HG03045 (cell line): ENCODE data around the gene MCOLN2.
"Not testable (repeated sequence)": the region's sequence is repeated elsewhere in the genome, so short reads cannot be mapped to it uniquely, and the experiment has no call there.

ENCODE experiments used
- ATAC-seq: cut with Tn5 transposase; IDR thresholded peaks from one replicate; pipeline ENCODE4 v1.9.1; 2021; ENCODE audit warnings: mild to moderate bottlenecking, moderate library complexity; ENCODE audit not compliant: unreplicated experiment

MCOLN2 gene

GRCh38 chr1:84986561-84986960 is 10.4 kb downstream of the MCOLN2 start:
- ATAC-seq: not testable (repeated sequence)

GRCh38 chr1:84985365-84985764 is 11.5 kb downstream of the MCOLN2 start:
- peak; percentile 38 for ATAC-seq

- no peak for ATAC-seq
Measured at GRCh38 chr1:84982395-84982794, 14.5 kb downstream of the MCOLN2 start.

DNA sequence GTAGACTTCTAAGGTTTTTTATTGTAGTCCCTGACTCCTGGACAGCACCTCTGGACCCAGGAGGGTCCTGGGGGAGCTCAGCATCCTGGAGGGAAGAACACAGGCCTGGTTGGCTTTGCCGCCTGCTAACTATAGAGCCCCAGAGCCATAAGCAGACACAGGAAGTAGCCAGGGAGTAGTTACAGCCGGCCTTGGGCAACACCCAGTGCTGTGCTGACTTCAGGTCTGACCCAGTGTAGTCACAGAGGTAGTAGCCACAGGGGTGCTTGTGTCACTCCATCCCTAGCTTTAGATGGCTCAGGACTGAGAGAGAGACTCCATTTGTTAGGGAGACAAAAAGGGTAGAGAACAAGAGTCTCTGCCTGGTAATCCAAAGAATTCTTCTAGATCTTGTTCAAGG is 21.9 kb downstream of the MCOLN2 start:
- ATAC-seq: no peak

DNA sequence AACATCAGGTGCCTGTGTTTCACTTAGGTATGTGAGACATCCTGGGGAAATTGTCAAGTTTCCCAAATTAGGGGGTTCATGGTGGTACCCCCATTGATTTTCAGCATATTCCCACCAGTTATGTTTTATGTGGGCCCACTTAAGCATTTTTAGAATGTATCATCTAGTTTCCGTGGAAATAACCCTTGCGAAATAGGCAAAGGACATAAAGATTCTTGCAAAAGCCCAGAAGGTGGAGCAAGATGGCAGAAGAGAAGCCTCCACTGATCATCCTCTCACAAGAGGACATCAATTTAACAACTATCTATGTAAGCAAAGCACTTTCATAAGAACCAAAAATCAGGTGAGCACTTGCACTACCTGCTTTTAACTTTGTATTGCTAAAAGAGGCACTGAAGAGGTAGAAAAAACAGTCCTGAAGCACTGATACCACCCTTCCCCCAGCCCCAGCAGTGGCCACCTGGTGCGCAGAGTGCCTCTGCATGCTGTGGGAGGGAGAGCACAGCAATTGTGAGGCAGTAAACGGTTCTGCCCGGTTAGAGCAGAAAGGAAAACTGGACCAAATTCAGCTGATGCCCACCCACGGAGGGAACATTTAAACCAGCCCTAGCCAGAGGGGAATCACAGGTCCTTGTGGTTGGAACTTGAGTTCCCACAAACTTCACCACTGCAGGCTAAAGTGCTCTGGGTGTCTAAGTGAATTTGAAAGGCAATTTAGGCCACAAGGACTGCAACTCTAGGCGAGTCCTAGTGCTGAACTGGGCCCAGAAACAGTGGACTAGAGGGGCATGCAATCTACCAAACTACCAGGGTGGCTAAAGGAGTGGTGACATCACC is 23.2 kb downstream of the MCOLN2 start:
- peak; percentile 60 for ATAC-seq

DNA sequence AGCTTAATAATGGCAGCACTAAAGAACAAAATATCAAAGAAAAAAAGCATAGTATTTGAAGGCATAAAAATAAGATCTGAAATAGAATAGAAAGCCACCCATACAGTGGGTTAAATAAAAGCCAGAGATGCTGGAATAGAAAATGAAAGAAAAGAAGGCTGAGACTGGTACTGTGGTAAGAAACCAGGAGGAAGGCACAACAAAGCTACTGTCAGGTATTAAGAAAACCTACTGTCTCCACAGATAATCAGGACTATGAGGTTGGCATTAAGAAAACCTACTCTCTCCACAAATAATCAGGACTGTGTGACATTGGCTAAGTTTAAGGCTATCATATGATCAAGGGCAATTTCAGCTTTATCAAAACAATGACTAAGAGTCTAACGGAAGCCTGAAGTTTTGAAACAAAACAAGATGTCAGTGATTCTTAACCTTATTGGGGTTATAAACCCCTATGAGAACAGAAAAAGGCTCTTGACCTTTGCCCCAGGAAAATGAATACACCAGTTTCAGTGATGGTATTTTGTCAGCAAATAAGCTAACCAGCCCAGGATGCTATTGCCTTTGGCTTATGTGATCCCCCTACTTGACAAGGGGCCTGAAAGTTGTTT is 24.4 kb downstream of the MCOLN2 start:
- ATAC-seq: peak; percentile 40

DNA sequence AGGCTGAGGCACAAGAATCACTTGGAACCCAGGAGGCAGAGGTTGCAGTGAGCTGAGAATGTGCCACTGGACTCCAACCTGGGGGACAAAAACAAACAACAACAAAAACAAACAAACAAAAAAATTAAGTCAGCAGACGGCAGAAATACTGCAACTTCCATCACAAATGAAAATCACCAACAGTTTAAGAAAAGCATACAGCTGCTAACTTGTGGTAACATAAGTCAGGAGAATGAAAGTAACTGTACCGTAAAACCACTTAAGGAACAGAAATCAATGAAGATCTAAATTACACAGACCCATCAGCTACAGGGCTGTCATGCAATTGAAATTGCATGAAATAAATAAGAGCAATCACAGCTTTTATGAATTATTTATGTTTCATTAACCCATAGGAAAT is 25.0 kb downstream of the MCOLN2 start:
- peak; percentile 18 for ATAC-seq

DNA sequence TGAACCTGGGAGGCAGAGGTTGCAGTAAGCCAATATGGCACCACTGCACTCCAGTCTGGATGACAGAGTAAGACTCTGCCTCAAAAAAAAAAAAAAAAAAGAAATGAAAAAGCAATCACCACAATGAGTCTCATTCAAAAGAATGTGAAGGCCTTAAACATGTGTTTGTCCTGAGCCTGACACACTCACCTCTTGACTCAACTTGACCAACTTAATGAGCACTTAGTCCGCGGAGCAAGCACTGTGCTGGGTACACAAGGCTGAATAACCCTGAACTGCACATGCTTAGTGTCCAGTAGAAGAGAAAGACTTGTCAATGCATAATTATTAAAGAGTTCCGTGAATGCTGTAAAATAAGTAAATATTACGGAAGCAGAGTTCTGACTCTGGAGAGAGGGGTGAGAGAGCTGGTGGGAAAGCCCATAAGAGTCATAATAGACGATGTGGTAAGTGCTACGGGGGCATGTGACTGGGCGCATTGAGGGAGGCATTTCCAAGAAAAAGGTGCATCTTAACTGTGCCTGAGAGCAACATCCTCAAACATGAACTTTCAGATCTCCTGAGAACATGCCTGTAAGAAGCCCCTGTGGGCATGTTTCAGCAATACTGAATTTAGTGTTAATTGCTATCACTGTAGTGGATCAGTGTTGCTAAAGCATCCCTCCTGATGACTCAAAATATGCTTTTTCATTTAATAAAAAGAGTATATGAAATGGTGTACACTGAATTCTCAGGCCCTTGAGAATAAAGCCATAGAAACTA is 27.2 kb downstream of the MCOLN2 start:
- peak; percentile 44 for ATAC-seq

DNA sequence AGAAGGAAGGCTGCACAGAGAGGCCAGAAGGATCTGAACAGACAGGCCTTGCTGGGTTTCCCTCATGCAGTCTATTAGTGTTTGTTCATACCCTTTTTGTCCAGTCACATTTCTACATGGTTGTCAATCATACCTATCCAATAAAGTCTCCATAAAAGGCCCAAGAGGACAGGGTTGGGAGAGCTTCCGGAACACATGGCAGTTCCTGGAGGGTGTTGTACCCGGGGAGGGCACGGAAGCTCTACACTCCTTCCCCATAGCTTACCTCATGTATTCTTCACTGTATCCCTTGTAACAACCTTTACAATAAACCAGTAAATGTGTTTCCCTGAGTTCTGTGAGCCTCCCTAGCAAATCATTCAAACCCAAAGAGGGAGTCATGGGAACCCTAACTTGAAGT is 28.0 kb downstream of the MCOLN2 start:
- ATAC-seq: no peak

- ATAC-seq: no peak
Measured at GRCh38 chr1:84968101-84968500, 28.8 kb downstream of the MCOLN2 start.

- no peak for ATAC-seq
Measured at GRCh38 chr1:84967666-84968065, 29.2 kb downstream of the MCOLN2 start.

DNA sequence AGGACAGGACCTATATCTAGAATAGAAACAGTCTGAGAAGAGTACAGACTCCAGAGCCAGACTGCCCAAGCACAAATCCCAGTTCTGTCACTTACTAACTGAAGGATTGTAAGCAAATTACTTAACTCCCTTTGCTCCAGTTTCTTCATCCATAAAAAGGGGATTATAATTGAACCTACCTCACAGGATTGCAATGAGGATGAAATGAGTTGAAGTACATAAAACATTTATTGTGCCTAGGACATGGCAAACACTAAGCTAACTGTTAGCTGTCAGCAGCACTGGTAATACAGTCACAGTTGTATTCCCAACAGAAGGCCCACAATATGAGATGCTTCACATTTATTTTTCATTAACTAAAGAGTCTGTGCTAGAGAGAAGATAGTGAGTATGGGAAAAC is 33.9 kb downstream of the MCOLN2 start:
- ATAC-seq: no peak

GRCh38 chr1:84961316-84961715 is 35.6 kb downstream of the MCOLN2 start:
- no peak for ATAC-seq

GRCh38 chr1:84960371-84960770 is 36.5 kb downstream of the MCOLN2 start:
- ATAC-seq: no peak

DNA sequence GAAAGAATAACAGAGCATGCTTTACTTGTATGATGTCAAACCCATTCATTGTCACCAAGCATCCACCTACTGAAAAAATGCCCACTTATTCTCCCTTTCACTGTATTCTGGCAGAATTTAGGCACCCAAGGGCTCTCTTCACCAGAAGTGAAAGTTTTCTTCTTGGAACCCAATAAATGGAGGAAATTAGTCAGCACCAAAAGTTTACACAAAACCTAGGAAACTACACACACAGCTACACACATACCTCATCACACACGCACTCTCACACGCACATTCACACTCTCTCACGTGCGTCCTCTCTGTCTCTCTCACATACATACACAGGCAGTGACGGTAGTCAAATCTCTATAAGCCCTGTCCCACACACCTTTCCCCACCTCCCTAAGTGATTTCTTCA is 37.6 kb downstream of the MCOLN2 start:
- peak; percentile 82 for ATAC-seq

- no peak for ATAC-seq
Measured at GRCh38 chr1:84957966-84958365, 38.9 kb downstream of the MCOLN2 start.

DNA sequence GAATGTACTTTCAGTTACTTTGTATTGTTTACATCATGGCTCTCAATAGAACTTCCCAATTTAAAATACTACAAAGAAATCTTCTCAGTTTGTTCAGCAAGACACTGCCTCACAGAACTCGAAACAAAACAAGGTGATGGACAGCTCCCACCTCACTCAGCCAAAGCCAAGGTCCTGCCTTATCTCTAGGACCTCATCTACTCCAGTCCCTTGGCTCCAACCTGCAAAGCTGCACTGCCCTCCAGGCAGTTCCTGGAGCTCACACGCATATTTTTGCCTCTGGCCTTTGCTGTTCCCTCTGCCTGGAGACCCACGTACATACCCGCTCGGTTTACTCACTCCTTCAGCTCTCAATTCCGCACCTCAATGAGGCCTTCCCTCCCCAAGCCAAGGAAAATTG is 40.3 kb downstream of the MCOLN2 start:
- ATAC-seq: no peak

- ATAC-seq: no peak
Measured at GRCh38 chr1:84956097-84956496, 40.8 kb downstream of the MCOLN2 start.

DNA sequence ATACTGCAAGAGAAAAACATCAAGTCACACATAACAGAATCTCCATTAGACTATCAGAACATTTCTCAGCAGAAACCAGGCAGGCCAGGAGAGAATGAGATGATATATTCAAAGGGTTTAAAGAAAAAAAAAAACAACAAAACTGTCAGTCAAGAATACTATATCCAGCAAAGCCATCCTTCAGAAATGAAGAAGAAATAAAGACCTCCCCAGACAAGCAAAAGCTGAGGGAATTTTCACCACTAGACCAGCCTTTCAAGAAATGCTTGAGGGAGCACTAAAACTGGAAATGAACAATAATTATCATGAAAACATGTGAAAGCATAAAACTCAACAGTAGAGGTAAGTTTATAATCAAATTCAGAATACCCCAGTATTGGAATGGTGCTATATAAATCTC is 47.2 kb downstream of the MCOLN2 start:
- ATAC-seq: no peak

GRCh38 chr1:84947536-84948410 is 49.1 kb downstream of the MCOLN2 start:
- ATAC-seq: no peak

DNA sequence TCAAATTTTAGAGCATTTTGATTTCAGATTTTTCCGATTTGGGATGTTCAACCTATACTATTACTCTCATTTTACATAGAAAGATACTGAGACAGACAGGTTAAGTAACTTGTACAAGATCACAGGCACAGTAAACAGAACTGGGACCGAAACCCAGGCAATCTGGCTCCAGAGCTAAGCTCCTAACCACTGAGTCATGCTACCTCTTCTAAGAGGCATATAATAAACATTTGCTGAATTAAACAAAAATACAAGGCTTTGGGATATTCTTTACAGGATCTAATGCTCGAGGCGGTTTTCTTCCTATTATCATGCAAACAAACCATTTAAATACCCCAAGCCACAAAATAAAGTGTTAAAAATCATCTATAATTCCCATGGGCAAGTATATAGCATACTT is 50.3 kb downstream of the MCOLN2 start:
- no peak for ATAC-seq
